ENCODE results near the gene RNF150.

GRCh38 chr4:141038428-141038827 is 94.8 kb downstream of the RNF150 start:
- no peak for TF ChIP-seq POLR2AphosphoS5 (IDR thresholded peaks at IDR 0.05; ENCODE audit: insufficient read depth in 1 of 2, low read depth in 1 of 2)
- no peak for TF ChIP-seq CTCF (IDR thresholded peaks at IDR 0.05)
- TF ChIP-seq POLR2A (IDR thresholded peaks at IDR 0.05) = no peak

Data from vagina (tissue), 2 donors.